Keratinocyte (primary cell): ENCODE measurements around the gene TTLL5. TPM values are rescaled to one million over a fixed set of nuclear protein-coding genes. Genes with fewer than 3 reads are reported as not detected.

Source experiments
- DNase-seq: peaks from one replicate; pipeline ENCODE4 v3.0.0-alpha.2; 2011; ENCODE audit warnings: low read depth, missing footprints, low spot score
- FAIRE-seq: peaks from 2 replicates; lab custom pipeline; 2011; peaks lifted over from hg19 to GRCh38; lab: Jason Lieb, UNC
- H2AFZ ChIP-seq: 2 replicates; pipeline ENCODE4 v1.6.0; 2012; ENCODE audit warnings: low read length, control low read depth, inconsistent platforms; ENCODE audit not compliant: control insufficient read depth
- H3K27ac ChIP-seq: 2 replicates; pipeline ENCODE4 v1.5.1; 2011; ENCODE audit warnings: low read length; ENCODE audit not compliant: control insufficient read depth, insufficient read depth
- H3K27me3 ChIP-seq: 3 replicates; pipeline ENCODE4 v1.6.0; 2011; ENCODE audit warnings: low read length; ENCODE audit not compliant: control insufficient read depth, insufficient read depth; ENCODE audit errors: extremely low read depth
- H3K36me3 ChIP-seq, 2 experiments: 2 replicates in 1 of 2; 3 replicates in 1 of 2; pipeline ENCODE4 v1.5.1; 2011; ENCODE audit warnings: low read length in 2 of 2, mild to moderate bottlenecking in 1 of 2; ENCODE audit not compliant: control insufficient read depth in 2 of 2, insufficient read depth in 2 of 2; ENCODE audit errors: extremely low read depth in 1 of 2
- H3K4me1 ChIP-seq: 3 replicates; pipeline ENCODE4 v1.5.1; 2011; ENCODE audit warnings: low read length; ENCODE audit not compliant: control insufficient read depth, insufficient read depth; ENCODE audit errors: extremely low read depth
- H3K4me2 ChIP-seq: 3 replicates; pipeline ENCODE4 v1.6.0; 2011; ENCODE audit warnings: low read depth, low read length; ENCODE audit not compliant: control insufficient read depth, insufficient read depth; ENCODE audit errors: extremely low read depth
- H3K4me3 ChIP-seq, 3 experiments: fragments of 200-600 bp in 1 of 3; sonication (generic) in 1 of 3; 2 replicates in 2 of 3; 3 replicates in 1 of 3; pipeline ENCODE4 v1.5.1; 2011 to 2016; ENCODE audit warnings: low read length in 3 of 3, mild to moderate bottlenecking in 3 of 3, control low read depth in 2 of 3, inconsistent platforms in 1 of 3, low read depth in 1 of 3, mixed read lengths in 1 of 3, mixed run types in 1 of 3, moderate library complexity in 1 of 3; ENCODE audit not compliant: control insufficient read depth in 2 of 3, insufficient read depth in 2 of 3; ENCODE audit errors: extremely low read depth in 1 of 3
- H3K79me2 ChIP-seq: 2 replicates; pipeline ENCODE4 v1.6.0; 2012; ENCODE audit warnings: low read length; ENCODE audit not compliant: control insufficient read depth, insufficient read depth
- H3K9ac ChIP-seq: 3 replicates; pipeline ENCODE4 v1.6.0; 2011; ENCODE audit warnings: low read length; ENCODE audit not compliant: control insufficient read depth, insufficient read depth; ENCODE audit errors: extremely low read depth
- H3K9me1 ChIP-seq: 3 replicates; pipeline ENCODE4 v1.6.0; 2011; ENCODE audit warnings: low read length; ENCODE audit not compliant: control insufficient read depth, insufficient read depth; ENCODE audit errors: extremely low read depth
- H3K9me3 ChIP-seq: 2 replicates; pipeline ENCODE4 v1.5.1; 2012; ENCODE audit warnings: low read depth, low read length; ENCODE audit not compliant: control insufficient read depth
- H4K20me1 ChIP-seq: 3 replicates; pipeline ENCODE4 v1.6.0; 2011; ENCODE audit warnings: low read length; ENCODE audit not compliant: control insufficient read depth, insufficient read depth; ENCODE audit errors: extremely low read depth
- CTCF ChIP-seq, 3 experiments: IDR thresholded peaks in 1 of 3; conservative IDR thresholded peaks in 1 of 3; optimal IDR thresholded peaks in 1 of 3; 2 replicates in 2 of 3; 3 replicates in 1 of 3; pipeline versions ENCODE3 to v1.5.1; 2011; ENCODE audit warnings: low read length in 3 of 3, mild to moderate bottlenecking in 3 of 3, moderate library complexity in 2 of 3, control low read depth in 1 of 3, inconsistent platforms in 1 of 3; ENCODE audit not compliant: insufficient read depth in 2 of 3; ENCODE audit errors: extremely low read depth in 1 of 3
- EZH2 ChIP-seq: IDR thresholded peaks from one replicate; pipeline ENCODE4 v1.6.1; 2012; ENCODE audit warnings: inconsistent platforms, mild to moderate bottlenecking, low read length, moderate library complexity
- dilution Hi-C: fragments of 300-500 bp; cut with MboI; formaldehyde crosslinking; loops from one replicate; pipeline ENCODE4 v1.7.0; 2020; ENCODE audit warnings: low sequenced_read_pairs; ENCODE audit not compliant: extremely low pct_ligation_motif_present
- polyA plus RNA-seq, 5 experiments: library from polyadenylated mRNA; depleted of rRNA in 3 of 5; stranded (reverse) in 3 of 5; stranded (forward) in 1 of 5; unstranded in 1 of 5; fragments of >200 nt; gene quantifications; 1 replicate in 1 of 5; 2 replicates in 3 of 5; 3 replicates in 1 of 5; pipeline versions ENCODE4 v1.2.1 to v1.2.3, GENCODE V29; 2011 to 2012; ENCODE audit warnings: missing spikeins in 2 of 5, low read depth in 1 of 5, low replicate concordance in 1 of 5

Gene TTLL5
- polyA plus RNA-seq, 1 donor (not counting 4 experiments of a cell fraction or from before 2014, with no cell fraction given) = 20.7 TPM

DNA sequence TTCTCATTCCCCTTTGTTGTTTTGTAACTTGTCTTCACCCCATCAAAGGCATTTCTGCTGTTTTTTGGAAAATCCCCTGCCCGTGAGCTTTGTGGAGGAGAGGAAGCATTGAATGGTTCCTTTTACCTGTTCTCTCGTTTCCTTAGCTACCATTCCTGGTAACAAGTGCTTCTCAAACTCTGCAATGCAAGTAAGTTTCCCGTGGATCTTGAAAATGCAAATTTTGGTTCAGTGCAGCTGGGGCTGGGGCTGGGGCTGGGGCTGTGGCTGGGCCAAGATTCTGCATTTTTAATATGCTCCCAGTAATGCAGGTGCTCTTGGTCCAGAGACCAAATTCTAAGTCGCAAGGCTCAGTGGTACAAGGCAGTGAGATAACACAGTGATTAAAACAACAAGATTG lies 151.6 kb downstream of the TTLL5 start:
- H3K36me3 ChIP-seq = no peaks in the 10 kb centered on the region
- H3K9me1 ChIP-seq = no peaks in the 10 kb centered on the region
- FAIRE-seq (no peak), DNase-seq (no peak)
- H4K20me1 ChIP-seq = no peaks in the 10 kb centered on the region
- no peak overlapping the region for H3K9ac ChIP-seq
- TF ChIP-seq EZH2 (no peak), CTCF (optimal IDR thresholded peaks at IDR 0.05 in 1 of 3, IDR thresholded peaks at IDR 0.05 in 1 of 3, conservative IDR thresholded peaks at IDR 0.05 in 1 of 3; ENCODE audit: extremely low read depth in 1 of 3, insufficient read depth in 2 of 3, low read length in 3 of 3) (no peak)
- H2AFZ ChIP-seq = no peak overlapping the region
- H3K4me1 ChIP-seq = peaks cover 11% of the 10 kb centered on the region
- no peak overlapping the region for H3K27ac ChIP-seq
- H3K9me3 ChIP-seq = no peaks in the 10 kb centered on the region
- H3K79me2 ChIP-seq = no peaks in the 10 kb centered on the region
- H3K4me2 ChIP-seq = no peak overlapping the region
- H3K4me3 ChIP-seq = no peak overlapping the region
- H3K27me3 ChIP-seq = no peaks in the 10 kb centered on the region
- dilution Hi-C loops = no loop called here

GRCh38 chr14:75820761-75821160 lies 159.7 kb downstream of the TTLL5 start:
- TF ChIP-seq EZH2 = no peak
- no peak for TF ChIP-seq CTCF (optimal IDR thresholded peaks at IDR 0.05 in 1 of 3, IDR thresholded peaks at IDR 0.05 in 1 of 3, conservative IDR thresholded peaks at IDR 0.05 in 1 of 3; ENCODE audit: extremely low read depth in 1 of 3, insufficient read depth in 2 of 3, low read length in 3 of 3)
- H3K9ac ChIP-seq = no peak overlapping the region
- no peaks in the 10 kb centered on the region for H3K9me3 ChIP-seq
- DNase-seq (no peak), FAIRE-seq (no peak)
- H3K4me3 ChIP-seq = no peak overlapping the region
- H2AFZ ChIP-seq = no peak overlapping the region
- no peaks in the 10 kb centered on the region for H3K79me2 ChIP-seq
- no peak overlapping the region for H3K4me2 ChIP-seq
- H3K36me3 ChIP-seq = peaks cover 2% of the 10 kb centered on the region in 2 experiments
- H3K27me3 ChIP-seq = no peaks in the 10 kb centered on the region
- H4K20me1 ChIP-seq = no peaks in the 10 kb centered on the region
- no peak overlapping the region for H3K27ac ChIP-seq
- dilution Hi-C loops = no loop called here
- no peaks in the 10 kb centered on the region for H3K9me1 ChIP-seq
- H3K4me1 ChIP-seq = peaks cover 18% of the 10 kb centered on the region
